A673 (cell line): ENCODE results near the gene OR9G1. TPM values are rescaled to one million over a fixed set of nuclear protein-coding genes. Genes with fewer than 3 reads are reported as not detected.

Experiments used
- BruUV-seq: library from RNA; stranded (reverse); fragments of 400-500 nt; replicated peaks from 2 replicates; lab custom pipeline; 2021; lab: Mats Ljungman, UMichigan
- CTCF ChIA-PET: fragments of 300-600 bp; sonication (Branson Sonifier 250); formaldehyde crosslinking; loops from one replicate; lab custom pipeline; 2022; ENCODE audit warnings: antibody characterized with exemption; lab: Charles Lee
- POLR2A ChIA-PET: fragments of 300-600 bp; sonication (Branson Sonifier 250); formaldehyde crosslinking; loops from one replicate; lab custom pipeline; 2022; ENCODE audit warnings: antibody characterized with exemption; ENCODE audit not compliant: low non-redundant PET; lab: Charles Lee
- DNase-seq: peaks from one replicate; pipeline ENCODE4 v3.0.0-alpha.2; 2015; ENCODE audit warnings: low spot score
- H3K27ac ChIP-seq: fragments of 200-600 bp; sonication (generic); 2 replicates; pipeline ENCODE4 v1.5.1; 2016; ENCODE audit warnings: mixed run types, low read depth, mild to moderate bottlenecking, mixed read lengths, antibody characterized with exemption, low read length; ENCODE audit not compliant: poor library complexity, severe bottlenecking
- H3K27me3 ChIP-seq: fragments of 200-600 bp; sonication (generic); replicated peaks from 2 replicates; pipeline ENCODE4 v1.6.1; 2017; ENCODE audit warnings: mixed run types, low read depth, mild to moderate bottlenecking, mixed read lengths, antibody characterized with exemption, low read length; ENCODE audit not compliant: insufficient read depth, poor library complexity
- H3K36me3 ChIP-seq: fragments of 200-600 bp; sonication (generic); 2 replicates; pipeline ENCODE4 v1.6.1; 2016; ENCODE audit warnings: mixed run types, mild to moderate bottlenecking, mixed read lengths, antibody characterized with exemption, low read length; ENCODE audit not compliant: insufficient read depth, poor library complexity, severe bottlenecking
- H3K4me1 ChIP-seq: fragments of 200-600 bp; sonication (generic); 2 replicates; pipeline ENCODE4 v1.6.1; 2017; ENCODE audit warnings: mixed run types, mild to moderate bottlenecking, mixed read lengths, antibody characterized with exemption, low read length; ENCODE audit not compliant: insufficient read depth, poor library complexity, severe bottlenecking
- H3K4me3 ChIP-seq: fragments of 200-600 bp; sonication (generic); 2 replicates; pipeline ENCODE4 v1.5.1; 2016; ENCODE audit warnings: low read depth, mixed run types, mild to moderate bottlenecking, mixed read lengths, low read length; ENCODE audit not compliant: poor library complexity, severe bottlenecking
- H3K9me3 ChIP-seq: fragments of 200-600 bp; sonication (generic); 2 replicates; pipeline ENCODE4 v1.6.1; 2016; ENCODE audit warnings: mixed run types, low read depth, mild to moderate bottlenecking, mixed read lengths, antibody characterized with exemption, low read length; ENCODE audit not compliant: poor library complexity, severe bottlenecking
- EZH2 ChIP-seq: fragments of 200-600 bp; sonication (generic); IDR thresholded peaks from 2 replicates; pipeline ENCODE4 v1.6.1; 2017; ENCODE audit warnings: borderline replicate concordance, low read depth, mild to moderate bottlenecking, mixed read lengths, antibody characterized with exemption, low read length; ENCODE audit not compliant: poor library complexity, severe bottlenecking
- intact Hi-C: fragments of 100-400 bp; cut with micrococcal nuclease; formaldehyde crosslinking; loops from one replicate; pipeline ENCODE4 v1.10.0; 2022; ENCODE audit not compliant: unreplicated experiment
- total RNA-seq: library from RNA; stranded (reverse); gene quantifications from 2 replicates; pipeline ENCODE4 v1.2.3, GENCODE V29; 2021
- TF ChIP-seq, protein P1 (sequence below): fragments of 300-800, 200-600 bp; sonication (generic); conservative IDR thresholded peaks from 2 replicates; pipeline ENCODE4 v1.5.1; 2017; ENCODE audit warnings: low read depth, mild to moderate bottlenecking, antibody characterized with exemption, low read length, moderate library complexity, mixed read lengths

OR9G1 gene
- total RNA-seq, 1 experiment from 2014 or later = not detected

GRCh38 chr11:56706486-56706885 lies 7.6 kb downstream of the OR9G1 start:
- Histone ChIP-seq H3K9me3 (no peaks in the 10 kb centered on the region), H3K4me1 (no peaks in the 10 kb centered on the region), H3K27ac (no peak overlapping the region), H3K36me3 (no peaks in the 10 kb centered on the region), H3K4me3 (no peak overlapping the region), H3K27me3 (no peaks in the 10 kb centered on the region)
- BruUV-seq = no TSS peak
- TF ChIP-seq EZH2 = no peak
- TF ChIP-seq, protein P1, sequence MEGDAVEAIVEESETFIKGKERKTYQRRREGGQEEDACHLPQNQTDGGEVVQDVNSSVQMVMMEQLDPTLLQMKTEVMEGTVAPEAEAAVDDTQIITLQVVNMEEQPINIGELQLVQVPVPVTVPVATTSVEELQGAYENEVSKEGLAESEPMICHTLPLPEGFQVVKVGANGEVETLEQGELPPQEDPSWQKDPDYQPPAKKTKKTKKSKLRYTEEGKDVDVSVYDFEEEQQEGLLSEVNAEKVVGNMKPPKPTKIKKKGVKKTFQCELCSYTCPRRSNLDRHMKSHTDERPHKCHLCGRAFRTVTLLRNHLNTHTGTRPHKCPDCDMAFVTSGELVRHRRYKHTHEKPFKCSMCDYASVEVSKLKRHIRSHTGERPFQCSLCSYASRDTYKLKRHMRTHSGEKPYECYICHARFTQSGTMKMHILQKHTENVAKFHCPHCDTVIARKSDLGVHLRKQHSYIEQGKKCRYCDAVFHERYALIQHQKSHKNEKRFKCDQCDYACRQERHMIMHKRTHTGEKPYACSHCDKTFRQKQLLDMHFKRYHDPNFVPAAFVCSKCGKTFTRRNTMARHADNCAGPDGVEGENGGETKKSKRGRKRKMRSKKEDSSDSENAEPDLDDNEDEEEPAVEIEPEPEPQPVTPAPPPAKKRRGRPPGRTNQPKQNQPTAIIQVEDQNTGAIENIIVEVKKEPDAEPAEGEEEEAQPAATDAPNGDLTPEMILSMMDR = no peak
- no peak for DNase-seq
- ChIA-PET POLR2A (no interaction called here), CTCF (no interaction called here)
- intact Hi-C loops = loop anchor here (10.0 kb wide), 3 partner anchors 62 to 108 kb away; partner anchors contain the start of gene OR5AP2

DNA sequence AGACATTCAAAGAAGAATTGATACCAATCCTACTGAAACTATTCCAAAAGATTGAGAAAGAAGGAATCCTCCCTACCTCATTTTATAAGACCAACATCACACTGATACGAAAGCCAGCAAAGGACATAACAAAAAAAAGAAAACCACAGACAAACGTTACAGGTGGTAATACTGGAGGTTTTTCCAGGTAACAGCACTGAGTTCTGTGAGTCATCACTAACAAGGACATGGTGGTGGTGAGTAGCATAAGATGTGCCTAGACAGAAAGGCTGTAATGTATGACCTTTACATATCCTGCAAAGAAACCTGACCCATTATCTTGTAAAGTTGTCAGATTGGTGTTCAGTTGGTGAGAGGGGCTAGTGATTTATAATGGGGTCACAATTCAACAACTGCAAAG lies 15.3 kb downstream of the OR9G1 start:
- no peak overlapping the region for H3K27ac ChIP-seq
- no peak overlapping the region for H3K4me3 ChIP-seq
- CTCF ChIA-PET = no interaction called here
- H3K27me3 ChIP-seq = no peaks in the 10 kb centered on the region
- no peak for DNase-seq
- no peaks in the 10 kb centered on the region for H3K36me3 ChIP-seq
- H3K9me3 ChIP-seq = no peaks in the 10 kb centered on the region
- H3K4me1 ChIP-seq = no peaks in the 10 kb centered on the region
- TF ChIP-seq, protein P1 = no peak
- TF ChIP-seq EZH2 = no peak
- intact Hi-C loops = no loop called here
- no TSS peak for BruUV-seq
- POLR2A ChIA-PET = no interaction called here

DNA sequence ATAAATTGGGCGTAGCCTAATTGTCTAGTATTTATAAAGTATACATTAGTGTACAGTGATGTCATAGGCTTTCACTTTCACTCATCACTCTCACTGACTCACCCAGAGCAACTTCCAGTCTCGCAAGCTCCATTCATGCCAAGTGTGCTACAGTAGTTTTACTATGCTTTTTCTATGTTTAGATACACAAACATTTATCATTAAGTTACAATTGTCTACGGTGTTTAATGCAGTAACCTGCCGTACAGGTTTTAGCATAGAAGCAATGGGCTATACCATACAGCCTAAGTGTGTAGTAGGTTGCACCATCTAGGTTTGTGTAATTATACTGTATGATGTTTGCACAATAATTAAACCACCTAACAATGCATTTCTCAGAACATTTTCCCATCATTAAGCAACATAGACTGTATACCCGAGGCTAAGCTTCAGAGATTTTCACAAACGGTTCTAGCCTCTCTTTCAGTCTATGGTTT lies 17.5 kb downstream of the OR9G1 start:
- Histone ChIP-seq H3K4me3 (no peak overlapping the region), H3K4me1 (no peaks in the 10 kb centered on the region)

More for the DNA sequence above, 17.5 kb downstream of the OR9G1 start:
- H3K27me3 ChIP-seq = no peaks in the 10 kb centered on the region
- no peaks in the 10 kb centered on the region for H3K36me3 ChIP-seq
- H3K27ac ChIP-seq = no peak overlapping the region
- POLR2A ChIA-PET = no interaction called here
- CTCF ChIA-PET = no interaction called here
- TF ChIP-seq, protein P1 = no peak
- TF ChIP-seq EZH2 = no peak
- no peak for DNase-seq
- intact Hi-C loops = no loop called here
- BruUV-seq = no TSS peak
- H3K9me3 ChIP-seq = peaks cover 4% of the 10 kb centered on the region
